Endothelial cell of umbilical vein (primary cell): ENCODE measurements around the gene NEURL1B. TPM values are rescaled to one million over a fixed set of nuclear protein-coding genes. Genes with fewer than 3 reads are reported as not detected.

ENCODE experiments used
- BruUV-seq: library from RNA; stranded (reverse); fragments of 400-500 nt; replicated peaks from 2 replicates; lab custom pipeline; 2021; lab: Mats Ljungman, UMichigan
- CTCF ChIA-PET: fragments of 300-600, 350-600 bp; sonication (Branson Sonifier 250); formaldehyde crosslinking; loops from one replicate; lab custom pipeline; 2021; ENCODE audit warnings: antibody characterized with exemption, inconsistent platforms; lab: Charles Lee
- POLR2A ChIA-PET: fragments of 300-600, 350-600 bp; sonication (Branson Sonifier 250); formaldehyde crosslinking; loops from one replicate; lab custom pipeline; 2021; ENCODE audit warnings: antibody characterized with exemption, inconsistent platforms; lab: Charles Lee
- DNase-seq: peaks from one replicate; pipeline ENCODE4 v3.0.0-alpha.2; 2011; ENCODE audit warnings: low read depth, low spot score
- FAIRE-seq: peaks from 2 replicates; lab custom pipeline; 2011; peaks lifted over from hg19 to GRCh38; lab: Jason Lieb, UNC
- H2AFZ ChIP-seq: 2 replicates; pipeline ENCODE4 v1.6.0; 2012; ENCODE audit warnings: low read depth, low read length, control low read depth, inconsistent platforms
- H3K27ac ChIP-seq: 2 replicates; pipeline ENCODE4 v1.5.1; 2011; ENCODE audit warnings: low read depth, mild to moderate bottlenecking, control low read depth, low read length, moderate library complexity; ENCODE audit not compliant: insufficient read depth
- H3K27me3 ChIP-seq, 2 experiments: 2 replicates each; pipeline versions ENCODE4 v1.6.0 to v1.6.1; 2011; ENCODE audit warnings: low read length in 2 of 2, mixed read lengths in 1 of 2; ENCODE audit not compliant: control insufficient read depth in 2 of 2, insufficient read depth in 2 of 2
- H3K36me3 ChIP-seq, 2 experiments: 2 replicates in 1 of 2; 3 replicates in 1 of 2; pipeline ENCODE4 v1.5.1; 2011; ENCODE audit warnings: low read length in 2 of 2, mild to moderate bottlenecking in 1 of 2, moderate library complexity in 1 of 2; ENCODE audit not compliant: control insufficient read depth in 2 of 2, insufficient read depth in 2 of 2; ENCODE audit errors: extremely low read depth in 1 of 2
- H3K4me1 ChIP-seq: 3 replicates; pipeline ENCODE4 v1.5.1; 2011; ENCODE audit warnings: mild to moderate bottlenecking, low read length; ENCODE audit not compliant: control insufficient read depth, insufficient read depth; ENCODE audit errors: extremely low read depth
- H3K4me2 ChIP-seq: 2 replicates; pipeline ENCODE4 v1.6.1; 2011; ENCODE audit warnings: low read length, control low read depth, mixed read lengths; ENCODE audit not compliant: insufficient read depth
- H3K4me3 ChIP-seq, 3 experiments: fragments of 200-600 bp in 1 of 3; sonication (generic), shearing (Covaris generic) in 1 of 3; replicated peaks in 1 of 3; 2 replicates each; pipeline ENCODE4 v1.5.1; 2011 to 2016; ENCODE audit warnings: control low read depth in 3 of 3, low read length in 3 of 3, mild to moderate bottlenecking in 2 of 3, inconsistent platforms in 1 of 3, low read depth in 1 of 3, moderate library complexity in 1 of 3; ENCODE audit not compliant: insufficient read depth in 1 of 3
- H3K79me2 ChIP-seq: 2 replicates; pipeline ENCODE4 v1.6.0; 2012; ENCODE audit warnings: low read length, inconsistent platforms; ENCODE audit not compliant: control insufficient read depth, insufficient read depth
- H3K9ac ChIP-seq: replicated peaks from 2 replicates; pipeline ENCODE3; 2011; ENCODE audit warnings: low read length, control low read depth; ENCODE audit not compliant: insufficient read depth; ENCODE audit errors: extremely low read depth
- H3K9me1 ChIP-seq: replicated peaks from 3 replicates; pipeline ENCODE4 v1.6.0; 2011; ENCODE audit warnings: mild to moderate bottlenecking, low read length; ENCODE audit not compliant: control insufficient read depth, insufficient read depth; ENCODE audit errors: extremely low read depth
- H3K9me3 ChIP-seq: replicated peaks from 2 replicates; pipeline ENCODE4 v1.5.1; 2012; ENCODE audit warnings: low read length, inconsistent platforms; ENCODE audit not compliant: control insufficient read depth, insufficient read depth
- H4K20me1 ChIP-seq: replicated peaks from 2 replicates; pipeline ENCODE3; 2011; ENCODE audit warnings: mild to moderate bottlenecking, low read length; ENCODE audit not compliant: control insufficient read depth, insufficient read depth; ENCODE audit errors: extremely low read depth
- EZH2 ChIP-seq: IDR thresholded peaks from 2 replicates; pipeline ENCODE4 v1.6.1; 2012; ENCODE audit warnings: borderline replicate concordance, low read depth, mild to moderate bottlenecking, moderate library complexity, low read length, inconsistent platforms; ENCODE audit not compliant: severe bottlenecking
- FOS ChIP-seq: IDR thresholded peaks from 2 replicates; pipeline ENCODE4 v1.6.1; 2011; ENCODE audit warnings: mild to moderate bottlenecking, low read length, moderate library complexity, borderline replicate concordance; ENCODE audit not compliant: insufficient read depth
- GATA2 ChIP-seq: IDR thresholded peaks from 2 replicates; pipeline ENCODE4 v1.7.0; 2011; ENCODE audit warnings: low read depth, mild to moderate bottlenecking, moderate library complexity, mixed read lengths, low read length; ENCODE audit not compliant: insufficient read length, insufficient read depth
- MYC ChIP-seq: IDR thresholded peaks from one replicate; pipeline ENCODE4 v1.6.1; 2011; ENCODE audit warnings: mild to moderate bottlenecking, low read depth, low read length
- POLR2A ChIP-seq: IDR thresholded peaks from 2 replicates; pipeline ENCODE4 v1.6.1; 2012; ENCODE audit warnings: low read depth, mild to moderate bottlenecking, control low read depth, low read length
- dilution Hi-C: fragments of 300-500 bp; cut with MboI; formaldehyde crosslinking; loops from one replicate; pipeline ENCODE4 v1.15.0; 2019; ENCODE audit warnings: low sequenced_read_pairs; ENCODE audit not compliant: extremely low pct_ligation_motif_present
- intact Hi-C: fragments of 100-400 bp; cut with micrococcal nuclease; formaldehyde crosslinking; loops from one replicate; pipeline ENCODE4 v1.10.0; 2022
- polyA plus RNA-seq, 4 experiments: library from polyadenylated mRNA; depleted of rRNA in 3 of 4; stranded (reverse) in 3 of 4; unstranded in 1 of 4; fragments of >200 nt; gene quantifications; 2 replicates each; pipeline versions ENCODE4 v1.2.1 to v1.2.3, GENCODE V29; 2011 to 2012; ENCODE audit warnings: missing spikeins in 1 of 4
- total RNA-seq: library from RNA; stranded (reverse); gene quantifications from 2 replicates; pipeline ENCODE4 v1.2.3, GENCODE V29; 2021
- TF ChIP-seq, protein P1 (sequence below), 2 donors: IDR thresholded peaks; 1 replicate in 1 of 2; 2 replicates in 1 of 2; pipeline ENCODE4 v1.5.1; 2011; ENCODE audit warnings: low read length in 2 of 2, mild to moderate bottlenecking in 2 of 2, moderate library complexity in 2 of 2, control low read depth in 1 of 2, inconsistent platforms in 1 of 2, low read depth in 1 of 2; ENCODE audit not compliant: insufficient read depth in 1 of 2; ENCODE audit errors: extremely low read depth in 1 of 2

Gene NEURL1B
- total and polyA plus RNA-seq, 2 donors (not counting 3 experiments of a cell fraction or from before 2014, with no cell fraction given) = 0.44 to 1.6 TPM

- dilution Hi-C loops (no loop called here), intact Hi-C loops (no loop called here)
- no peak overlapping the region for H2AFZ ChIP-seq
- TF ChIP-seq GATA2 (no peak), POLR2A (no peak), FOS (no peak), EZH2 (no peak), MYC (no peak)
- TF ChIP-seq, protein P1, sequence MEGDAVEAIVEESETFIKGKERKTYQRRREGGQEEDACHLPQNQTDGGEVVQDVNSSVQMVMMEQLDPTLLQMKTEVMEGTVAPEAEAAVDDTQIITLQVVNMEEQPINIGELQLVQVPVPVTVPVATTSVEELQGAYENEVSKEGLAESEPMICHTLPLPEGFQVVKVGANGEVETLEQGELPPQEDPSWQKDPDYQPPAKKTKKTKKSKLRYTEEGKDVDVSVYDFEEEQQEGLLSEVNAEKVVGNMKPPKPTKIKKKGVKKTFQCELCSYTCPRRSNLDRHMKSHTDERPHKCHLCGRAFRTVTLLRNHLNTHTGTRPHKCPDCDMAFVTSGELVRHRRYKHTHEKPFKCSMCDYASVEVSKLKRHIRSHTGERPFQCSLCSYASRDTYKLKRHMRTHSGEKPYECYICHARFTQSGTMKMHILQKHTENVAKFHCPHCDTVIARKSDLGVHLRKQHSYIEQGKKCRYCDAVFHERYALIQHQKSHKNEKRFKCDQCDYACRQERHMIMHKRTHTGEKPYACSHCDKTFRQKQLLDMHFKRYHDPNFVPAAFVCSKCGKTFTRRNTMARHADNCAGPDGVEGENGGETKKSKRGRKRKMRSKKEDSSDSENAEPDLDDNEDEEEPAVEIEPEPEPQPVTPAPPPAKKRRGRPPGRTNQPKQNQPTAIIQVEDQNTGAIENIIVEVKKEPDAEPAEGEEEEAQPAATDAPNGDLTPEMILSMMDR (IDR thresholded peaks at IDR 0.05; ENCODE audit: extremely low read depth in 1 of 2, insufficient read depth in 1 of 2, low read depth in 1 of 2, low read length in 2 of 2) = no peak
- H3K4me1 ChIP-seq = peaks cover 9% of the 10 kb centered on the region
- H4K20me1 ChIP-seq = no peaks in the 10 kb centered on the region
- no TSS peak for BruUV-seq
- no peak for DNase-seq
- H3K9me3 ChIP-seq = no peaks in the 10 kb centered on the region
- no peak for FAIRE-seq
- no peak overlapping the region for H3K9ac ChIP-seq
- H3K36me3 ChIP-seq = no peaks in the 10 kb centered on the region
- no peaks in the 10 kb centered on the region for H3K79me2 ChIP-seq
- CTCF ChIA-PET = interaction anchor here (0.6 to 1.2 kb wide), 3 partner anchors 20 to 37 kb away, joined by 3 read pairs; no protein-coding TSS in a partner anchor
- no peak overlapping the region for H3K4me3 ChIP-seq
- no peaks in the 10 kb centered on the region for H3K9me1 ChIP-seq
- no peak overlapping the region for H3K4me2 ChIP-seq
- no peaks in the 10 kb centered on the region for H3K27me3 ChIP-seq
- H3K27ac ChIP-seq = no peak overlapping the region
- POLR2A ChIA-PET = no interaction called here
These were observed 94.2 kb downstream of the NEURL1B start for GRCh38 chr5:172735141-172735831.
